Ishikawa (cell line): ENCODE data around the gene FDX1.

ENCODE experiments used
- CEBPB ChIP-seq: IDR thresholded peaks from 2 replicates; pipeline ENCODE4 v1.6.1; 2012
- CREB1 ChIP-seq: IDR thresholded peaks from 2 replicates; pipeline ENCODE4 v1.6.1; 2012; ENCODE audit warnings: low read depth
- EGR1 ChIP-seq: IDR thresholded peaks from 2 replicates; pipeline ENCODE4 v1.6.1; 2012
- EP300 ChIP-seq: IDR thresholded peaks from 2 replicates; pipeline ENCODE4 v1.6.1; 2012; ENCODE audit warnings: borderline replicate concordance
- FOXM1 ChIP-seq: IDR thresholded peaks from 2 replicates; pipeline ENCODE4 v1.6.1; 2012; ENCODE audit warnings: low read depth, borderline replicate concordance
- MAX ChIP-seq: IDR thresholded peaks from 2 replicates; pipeline ENCODE4 v1.6.1; 2012
- NFIC ChIP-seq: IDR thresholded peaks from 2 replicates; pipeline ENCODE4 v1.6.1; 2012
- RAD21 ChIP-seq: IDR thresholded peaks from 2 replicates; pipeline ENCODE4 v1.6.1; 2012; ENCODE audit warnings: low read depth
- TAF1 ChIP-seq: IDR thresholded peaks from 2 replicates; pipeline ENCODE4 v1.6.1; 2012; ENCODE audit warnings: low read depth, mild to moderate bottlenecking
- TCF12 ChIP-seq: IDR thresholded peaks from 2 replicates; pipeline ENCODE4 v1.6.1; 2012; ENCODE audit warnings: low read depth
- TEAD4 ChIP-seq: IDR thresholded peaks from 2 replicates; pipeline ENCODE4 v1.6.1; 2012
- YY1 ChIP-seq: IDR thresholded peaks from 2 replicates; pipeline ENCODE4 v1.6.1; 2012; ENCODE audit warnings: low read depth
- ZBTB7A ChIP-seq: IDR thresholded peaks from 2 replicates; pipeline ENCODE4 v1.6.1; 2012; ENCODE audit warnings: low read depth
- TF ChIP-seq, protein P1 (sequence below): IDR thresholded peaks from 2 replicates; pipeline ENCODE4 v1.6.1; 2012
- TF ChIP-seq, protein P2 (sequence below): IDR thresholded peaks from 2 replicates; pipeline ENCODE4 v1.6.1; 2012; ENCODE audit warnings: low read depth, mild to moderate bottlenecking

FDX1 gene

GRCh38 chr11:110424775-110425444 lies 4.8 kb upstream of the FDX1 start:
- TF ChIP-seq YY1 (no peak), CREB1 (no peak), FOXM1 (no peak), ZBTB7A (no peak)
- TF ChIP-seq, protein P1, sequence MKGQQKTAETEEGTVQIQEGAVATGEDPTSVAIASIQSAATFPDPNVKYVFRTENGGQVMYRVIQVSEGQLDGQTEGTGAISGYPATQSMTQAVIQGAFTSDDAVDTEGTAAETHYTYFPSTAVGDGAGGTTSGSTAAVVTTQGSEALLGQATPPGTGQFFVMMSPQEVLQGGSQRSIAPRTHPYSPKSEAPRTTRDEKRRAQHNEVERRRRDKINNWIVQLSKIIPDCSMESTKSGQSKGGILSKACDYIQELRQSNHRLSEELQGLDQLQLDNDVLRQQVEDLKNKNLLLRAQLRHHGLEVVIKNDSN, result no peak

DNA sequence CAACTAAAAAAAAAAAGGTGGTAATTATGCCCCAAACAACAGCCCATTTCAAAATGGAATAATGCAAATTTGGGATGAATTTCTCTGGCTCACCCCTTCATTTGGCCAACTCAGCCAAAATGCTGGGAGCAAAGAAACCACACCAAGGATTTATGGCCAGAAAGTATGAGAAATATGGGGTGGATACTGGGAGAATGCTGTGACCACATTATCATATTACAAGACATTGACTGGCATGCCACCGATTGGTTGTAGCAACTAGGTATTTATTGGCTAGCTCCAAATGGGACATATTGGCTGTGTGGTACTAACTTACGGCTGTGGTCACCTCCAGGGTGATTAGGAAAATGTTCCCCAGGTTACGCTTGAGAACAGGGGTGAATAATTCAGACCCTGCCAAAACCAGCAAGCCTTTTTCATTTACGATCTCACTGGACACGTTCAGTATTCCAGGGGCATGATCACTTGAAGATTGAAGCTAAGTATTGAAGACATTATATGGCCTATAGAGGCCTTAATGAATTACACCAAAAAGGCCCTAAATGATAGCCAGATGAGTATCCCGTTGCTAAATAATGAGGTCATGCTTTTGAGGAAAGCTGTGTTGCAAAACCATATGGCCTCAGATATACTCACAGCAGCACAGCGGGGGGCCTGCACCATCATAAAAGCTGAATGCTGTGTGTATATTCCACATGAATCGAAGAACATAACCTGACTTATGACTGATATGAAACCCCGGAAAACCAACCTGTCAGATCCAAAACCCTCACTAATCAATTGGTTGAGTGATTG lies 3.8 kb upstream of the FDX1 start:
- TF ChIP-seq TEAD4, result peak; percentile 84
- peak; percentile 83 for TF ChIP-seq CEBPB
- no peak for TF ChIP-seq RAD21
- peak; percentile 63 for TF ChIP-seq MAX
- TF ChIP-seq FOXM1, result peak; percentile 41; the same call in 1 of the 2 replicates
- TF ChIP-seq CREB1, result no peak
- TF ChIP-seq, protein P1, result no peak
- TF ChIP-seq, protein P2, sequence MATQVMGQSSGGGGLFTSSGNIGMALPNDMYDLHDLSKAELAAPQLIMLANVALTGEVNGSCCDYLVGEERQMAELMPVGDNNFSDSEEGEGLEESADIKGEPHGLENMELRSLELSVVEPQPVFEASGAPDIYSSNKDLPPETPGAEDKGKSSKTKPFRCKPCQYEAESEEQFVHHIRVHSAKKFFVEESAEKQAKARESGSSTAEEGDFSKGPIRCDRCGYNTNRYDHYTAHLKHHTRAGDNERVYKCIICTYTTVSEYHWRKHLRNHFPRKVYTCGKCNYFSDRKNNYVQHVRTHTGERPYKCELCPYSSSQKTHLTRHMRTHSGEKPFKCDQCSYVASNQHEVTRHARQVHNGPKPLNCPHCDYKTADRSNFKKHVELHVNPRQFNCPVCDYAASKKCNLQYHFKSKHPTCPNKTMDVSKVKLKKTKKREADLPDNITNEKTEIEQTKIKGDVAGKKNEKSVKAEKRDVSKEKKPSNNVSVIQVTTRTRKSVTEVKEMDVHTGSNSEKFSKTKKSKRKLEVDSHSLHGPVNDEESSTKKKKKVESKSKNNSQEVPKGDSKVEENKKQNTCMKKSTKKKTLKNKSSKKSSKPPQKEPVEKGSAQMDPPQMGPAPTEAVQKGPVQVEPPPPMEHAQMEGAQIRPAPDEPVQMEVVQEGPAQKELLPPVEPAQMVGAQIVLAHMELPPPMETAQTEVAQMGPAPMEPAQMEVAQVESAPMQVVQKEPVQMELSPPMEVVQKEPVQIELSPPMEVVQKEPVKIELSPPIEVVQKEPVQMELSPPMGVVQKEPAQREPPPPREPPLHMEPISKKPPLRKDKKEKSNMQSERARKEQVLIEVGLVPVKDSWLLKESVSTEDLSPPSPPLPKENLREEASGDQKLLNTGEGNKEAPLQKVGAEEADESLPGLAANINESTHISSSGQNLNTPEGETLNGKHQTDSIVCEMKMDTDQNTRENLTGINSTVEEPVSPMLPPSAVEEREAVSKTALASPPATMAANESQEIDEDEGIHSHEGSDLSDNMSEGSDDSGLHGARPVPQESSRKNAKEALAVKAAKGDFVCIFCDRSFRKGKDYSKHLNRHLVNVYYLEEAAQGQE, result no peak
- no peak for TF ChIP-seq ZBTB7A
- no peak for TF ChIP-seq EGR1
- peak; percentile 29; the same call in 1 of the 2 replicates for TF ChIP-seq NFIC
- TF ChIP-seq TCF12, result peak; percentile 32; the same call in 1 of the 2 replicates
- TF ChIP-seq EP300, result peak; percentile 68; the same call in 1 of the 2 replicates
- peak; percentile 21; the same call in 1 of the 2 replicates for TF ChIP-seq YY1
- TF ChIP-seq TAF1, result no peak

DNA sequence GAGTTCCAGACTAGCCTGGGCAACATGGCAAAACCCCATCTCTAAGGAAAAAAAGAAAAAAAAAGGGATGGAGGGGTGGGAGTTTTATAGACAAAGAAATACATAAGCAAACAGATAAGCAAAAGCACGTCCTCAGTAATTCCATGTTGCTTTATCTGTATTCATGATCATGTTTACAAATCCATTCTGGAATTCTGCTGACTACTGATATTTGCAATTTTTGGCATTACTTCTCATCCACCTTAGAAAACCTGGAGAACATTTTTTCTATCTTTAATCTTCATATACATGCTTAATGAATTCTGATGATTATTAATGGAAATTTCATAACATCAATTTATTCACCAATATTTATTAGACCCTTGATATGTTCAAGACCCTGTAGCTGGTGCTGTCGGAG lies 1.7 kb upstream of the FDX1 start:
- no peak for TF ChIP-seq ZBTB7A
- TF ChIP-seq CREB1, result no peak
- no peak for TF ChIP-seq MAX
- no peak for TF ChIP-seq EGR1
- TF ChIP-seq RAD21, result no peak

- no peak for TF ChIP-seq FOXM1
- no peak for TF ChIP-seq CREB1
- TF ChIP-seq YY1, result no peak
- TF ChIP-seq, protein P1, result no peak
- TF ChIP-seq CEBPB, result no peak
- no peak for TF ChIP-seq TCF12
- no peak for TF ChIP-seq MAX
- no peak for TF ChIP-seq NFIC
- no peak for TF ChIP-seq ZBTB7A
- TF ChIP-seq, protein P2, result no peak
- TF ChIP-seq TAF1, result no peak
- no peak for TF ChIP-seq RAD21
- TF ChIP-seq TEAD4, result no peak
- no peak for TF ChIP-seq EGR1
- no peak for TF ChIP-seq EP300
Measured at GRCh38 chr11:110428956-110429730, 605 bp upstream of the FDX1 start.
